Choroid plexus epithelial cell (primary cell): ENCODE data around the gene XXYLT1.
A peak's percentile ranks its signal among the peaks of the same experiment; 100 is the strongest.
"Not testable (repeated sequence)": the region's sequence is repeated elsewhere in the genome, so short reads cannot be mapped to it uniquely, and the experiment has no call there.

Experiments
- DNase-seq: peaks from one replicate; pipeline ENCODE4 v3.0.0-alpha.2; 2010; ENCODE audit warnings: low read depth
- H3K4me3 ChIP-seq: 2 replicates; pipeline ENCODE4 v1.5.1; 2011; ENCODE audit warnings: low read depth, mild to moderate bottlenecking, control low read depth, low read length, moderate library complexity
- CTCF ChIP-seq: conservative IDR thresholded peaks from 2 replicates; pipeline ENCODE4 v1.5.1; 2011; ENCODE audit warnings: low read depth, mild to moderate bottlenecking, control low read depth, inconsistent platforms, low read length, moderate library complexity

XXYLT1 gene

GRCh38 chr3:195226445-195226844, 44.5 kb downstream of the XXYLT1 start:
- no peak for TF ChIP-seq CTCF
- DNase-seq = no peak
- no peak overlapping the region for H3K4me3 ChIP-seq

GRCh38 chr3:195224980-195225580, 45.9 kb downstream of the XXYLT1 start:
- H3K4me3 ChIP-seq = no peak overlapping the region
- TF ChIP-seq CTCF = no peak
- DNase-seq = no peak

- peak; percentile 49 for TF ChIP-seq CTCF
- DNase-seq = peak; percentile 72
- no peak overlapping the region for H3K4me3 ChIP-seq
These were observed 46.6 kb downstream of the XXYLT1 start for GRCh38 chr3:195224156-195224979.

- DNase-seq = no peak
- no peak for TF ChIP-seq CTCF
- H3K4me3 ChIP-seq = no peak overlapping the region
These were observed 48.9 kb downstream of the XXYLT1 start for GRCh38 chr3:195221876-195222617.

GRCh38 chr3:195221015-195221853, 49.7 kb downstream of the XXYLT1 start:
- no peak overlapping the region for H3K4me3 ChIP-seq
- no peak for TF ChIP-seq CTCF
- DNase-seq = peak; percentile 83

GRCh38 chr3:195219351-195220230, 51.4 kb downstream of the XXYLT1 start:
- DNase-seq = no peak
- no peak overlapping the region for H3K4me3 ChIP-seq
- no peak for TF ChIP-seq CTCF

GRCh38 chr3:195218331-195218730, 52.6 kb downstream of the XXYLT1 start:
- not testable (repeated sequence) for H3K4me3 ChIP-seq, DNase-seq

GRCh38 chr3:195215576-195215975, 55.4 kb downstream of the XXYLT1 start:
- not testable (repeated sequence) for H3K4me3 ChIP-seq, DNase-seq
